Stimulated activated CD4-positive, alpha-beta T cell treated with anti-CD3 and anti-CD28 coated beads, TNF-alpha, amount 100 ng/mL, for 4 hours (primary cell): ENCODE measurements around the gene GOLT1A.
"Not testable (repeated sequence)": the region's sequence is repeated elsewhere in the genome, so short reads cannot be mapped to it uniquely, and the experiment has no call there.

Source experiments
- DNase-seq, 3 experiments: peaks; one replicate each; pipeline ENCODE4 v3.0.0-alpha.2; 2020; ENCODE audit warnings: low read depth in 3 of 3

Gene GOLT1A

GRCh38 chr1:204249736-204250427 lies 36.1 kb upstream of the GOLT1A start:
- DNase-seq = no peak

- DNase-seq = no peak
Observed at GRCh38 chr1:204248954-204249353, 35.2 kb upstream of the GOLT1A start.

GRCh38 chr1:204246876-204247275 lies 33.1 kb upstream of the GOLT1A start:
- DNase-seq = no peak

GRCh38 chr1:204242920-204243319 lies 29.1 kb upstream of the GOLT1A start:
- no peak for DNase-seq

GRCh38 chr1:204241914-204242313 lies 28.1 kb upstream of the GOLT1A start:
- DNase-seq = no peak

GRCh38 chr1:204241050-204241449 lies 27.3 kb upstream of the GOLT1A start:
- no peak for DNase-seq

- no peak for DNase-seq
Observed at GRCh38 chr1:204240233-204240632, 26.4 kb upstream of the GOLT1A start.

GRCh38 chr1:204239401-204239800 lies 25.6 kb upstream of the GOLT1A start:
- not testable (repeated sequence) for DNase-seq

GRCh38 chr1:204238520-204238919 lies 24.7 kb upstream of the GOLT1A start:
- not testable (repeated sequence) for DNase-seq

GRCh38 chr1:204237515-204237914 lies 23.7 kb upstream of the GOLT1A start:
- not testable (repeated sequence) for DNase-seq

GRCh38 chr1:204232526-204232925 lies 18.7 kb upstream of the GOLT1A start:
- no peak for DNase-seq

GRCh38 chr1:204230211-204230610 lies 16.4 kb upstream of the GOLT1A start:
- no peak for DNase-seq

GRCh38 chr1:204228896-204229295 lies 15.1 kb upstream of the GOLT1A start:
- DNase-seq = no peak

- no peak for DNase-seq
Observed at GRCh38 chr1:204227996-204228785, 14.4 kb upstream of the GOLT1A start.

GRCh38 chr1:204227351-204227750 lies 13.6 kb upstream of the GOLT1A start:
- no peak for DNase-seq

GRCh38 chr1:204225841-204226735 lies 12.3 kb upstream of the GOLT1A start:
- DNase-seq = no peak

- DNase-seq = no peak
Observed at GRCh38 chr1:204224655-204225054, 10.9 kb upstream of the GOLT1A start.

GRCh38 chr1:204223129-204223860 lies 9.5 kb upstream of the GOLT1A start:
- no peak for DNase-seq

GRCh38 chr1:204222764-204223055 lies 8.9 kb upstream of the GOLT1A start:
- no peak for DNase-seq

GRCh38 chr1:204222006-204222763 lies 8.4 kb upstream of the GOLT1A start:
- no peak for DNase-seq

GRCh38 chr1:204221271-204221670 lies 7.5 kb upstream of the GOLT1A start:
- DNase-seq = no peak
